GDM1 (cell line): Measurements from ENCODE around the gene ZNF132.
"Not testable (repeated sequence)": the region's sequence is repeated elsewhere in the genome, so short reads cannot be mapped to it uniquely, and the experiment has no call there.

Experiments
- DNase-seq: peaks from one replicate; lab custom pipeline; 2025; lab: John Stamatoyannopoulos, UW

Gene ZNF132

DNA sequence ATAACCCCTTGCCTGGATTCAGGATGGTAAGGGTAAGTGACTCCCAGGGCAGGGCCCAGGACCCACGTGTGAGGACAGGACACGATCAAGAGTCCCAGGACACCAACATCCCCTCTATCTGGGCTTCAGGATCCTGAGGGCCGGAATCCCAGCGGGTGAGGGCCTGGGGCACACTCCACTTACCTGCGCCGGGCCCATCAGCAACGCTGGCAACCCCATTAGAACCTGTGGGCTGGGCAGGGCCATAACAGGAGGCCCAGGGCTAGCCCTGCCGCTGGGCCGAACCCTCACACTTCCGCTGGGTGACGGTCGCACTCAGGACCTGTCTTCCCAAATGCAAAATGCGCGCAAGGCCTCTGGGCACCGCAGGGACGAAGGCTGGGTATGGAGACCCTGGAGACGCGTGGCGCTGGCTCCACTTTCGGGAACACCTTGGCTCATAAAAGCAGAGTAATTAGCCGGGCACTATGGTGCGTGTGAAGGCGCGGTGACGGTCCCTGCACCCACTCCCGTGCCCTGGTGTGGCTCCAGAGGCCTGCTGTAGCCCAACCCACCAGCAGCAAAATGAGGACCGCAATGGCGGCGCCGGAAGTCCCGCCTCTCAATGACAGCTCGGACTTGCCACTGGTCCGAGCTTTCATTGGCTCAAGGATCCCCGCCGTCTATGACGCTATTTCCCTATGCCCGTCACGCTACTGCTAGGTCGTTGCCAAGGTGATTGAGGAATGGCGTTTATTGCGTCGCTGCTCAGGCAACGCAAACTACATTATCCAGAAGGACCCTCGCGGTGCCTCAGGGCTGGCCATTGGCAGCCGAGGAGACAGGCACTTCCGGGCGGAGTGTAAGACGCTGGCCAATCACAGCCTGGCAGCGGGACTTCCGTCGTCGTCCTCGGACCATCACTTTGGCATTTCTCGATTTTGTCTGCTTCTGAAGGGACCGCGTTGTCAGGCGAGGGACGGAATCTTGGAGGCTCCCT, at the start of gene ZNF132:
TSS of gene ZNF132 (minus strand) at position 578 of the 979 bp plus-strand sequence. CDS start at position 246, 332 bp downstream.
- no peak for DNase-seq

DNA sequence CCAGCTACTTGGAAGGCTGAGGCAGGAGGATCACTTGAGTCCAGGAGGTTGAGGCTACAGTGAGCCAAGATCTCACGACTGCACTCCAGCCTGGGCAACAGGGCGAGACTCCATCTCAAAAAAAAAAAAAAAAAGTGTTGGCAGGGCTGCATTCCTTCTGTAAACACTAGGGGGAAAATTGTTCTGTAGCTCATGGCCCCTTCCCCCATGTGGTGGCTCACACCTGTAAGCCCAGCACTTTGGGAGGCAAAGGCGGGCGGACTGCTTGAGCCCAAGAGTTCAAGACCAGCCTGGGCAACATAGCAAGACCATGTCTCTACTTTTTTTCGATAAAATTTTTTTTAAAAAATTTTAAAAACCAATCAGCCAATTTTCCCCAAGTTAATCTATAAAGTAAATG, 44.4 kb upstream of the ZNF132 start:
- not testable (repeated sequence) for DNase-seq

DNA sequence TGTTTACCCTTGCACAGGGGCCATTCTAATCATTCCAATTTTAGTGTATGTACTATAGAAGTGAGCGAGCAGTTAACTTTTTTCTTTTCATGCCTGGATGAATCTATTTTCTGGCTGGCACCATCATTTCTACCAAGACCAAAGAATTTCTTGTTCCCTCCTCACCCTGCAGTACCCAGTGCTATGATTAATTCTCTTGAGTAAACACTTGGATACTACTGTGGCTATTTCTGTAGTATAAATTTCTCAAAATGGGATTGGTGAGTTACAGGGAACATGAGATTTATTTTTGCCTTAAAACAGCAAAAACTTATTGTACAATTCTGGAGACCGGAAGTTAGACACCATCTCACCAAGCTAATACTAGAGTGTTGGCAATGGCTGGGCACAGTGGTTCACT, 43.8 kb upstream of the ZNF132 start:
- DNase-seq = no peak

DNA sequence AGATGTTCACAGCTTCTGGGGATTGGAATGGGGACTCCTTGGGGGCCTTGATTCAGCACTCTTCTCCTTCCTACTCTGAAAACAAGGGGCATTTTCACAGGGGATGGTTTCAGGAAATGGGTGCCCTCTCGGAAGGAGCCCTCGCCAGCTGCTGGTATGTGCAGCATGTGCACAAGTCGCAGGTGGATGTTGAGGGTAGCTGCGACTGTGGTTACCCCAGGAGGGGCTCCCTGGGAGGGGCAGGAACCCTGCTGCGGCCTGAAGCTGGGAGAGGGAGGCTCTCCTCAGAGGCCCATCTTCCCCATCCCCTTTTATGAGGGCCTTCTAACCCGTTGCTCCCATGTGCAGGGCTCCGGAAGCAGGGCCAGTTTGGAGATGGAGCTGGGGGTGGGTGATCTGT, 42.4 kb upstream of the ZNF132 start:
- DNase-seq = no peak

DNA sequence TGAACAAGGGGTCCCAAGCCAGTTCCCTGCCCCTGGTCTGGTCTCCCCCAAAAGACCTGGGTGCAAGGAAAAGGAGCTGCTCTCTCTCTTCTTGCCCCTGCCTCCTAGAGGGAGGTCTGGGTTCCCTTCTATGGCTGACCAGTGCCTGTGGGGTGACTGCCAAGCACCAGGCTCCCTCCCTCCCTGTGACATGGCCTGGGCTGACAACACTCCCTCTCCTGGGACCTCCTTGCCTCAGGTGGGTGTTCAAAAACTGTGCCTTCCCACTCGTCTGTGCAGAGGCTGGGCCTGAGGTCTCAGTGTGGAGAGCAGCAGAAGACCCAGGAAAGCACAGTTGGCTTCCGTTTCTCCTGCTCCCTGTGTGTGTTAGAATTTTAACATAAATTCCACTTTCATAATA, 40.9 kb upstream of the ZNF132 start:
- DNase-seq = no peak

DNA sequence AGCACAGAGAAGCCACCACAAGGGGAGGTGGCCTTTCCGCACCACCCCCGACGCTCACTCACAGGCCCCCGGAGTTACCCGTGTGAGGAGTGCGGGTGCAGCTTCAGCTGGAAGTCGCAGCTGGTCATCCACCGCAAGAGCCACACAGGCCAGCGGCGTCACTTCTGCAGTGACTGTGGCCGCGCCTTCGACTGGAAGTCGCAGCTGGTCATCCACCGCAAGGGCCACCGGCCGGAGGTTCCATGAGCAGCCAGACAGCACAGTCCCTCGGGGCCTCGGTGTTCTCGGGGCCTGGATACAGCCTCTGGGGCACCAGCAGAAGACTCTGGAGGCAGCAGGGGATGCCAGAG, 40.5 kb upstream of the ZNF132 start:
- DNase-seq = no peak

DNA sequence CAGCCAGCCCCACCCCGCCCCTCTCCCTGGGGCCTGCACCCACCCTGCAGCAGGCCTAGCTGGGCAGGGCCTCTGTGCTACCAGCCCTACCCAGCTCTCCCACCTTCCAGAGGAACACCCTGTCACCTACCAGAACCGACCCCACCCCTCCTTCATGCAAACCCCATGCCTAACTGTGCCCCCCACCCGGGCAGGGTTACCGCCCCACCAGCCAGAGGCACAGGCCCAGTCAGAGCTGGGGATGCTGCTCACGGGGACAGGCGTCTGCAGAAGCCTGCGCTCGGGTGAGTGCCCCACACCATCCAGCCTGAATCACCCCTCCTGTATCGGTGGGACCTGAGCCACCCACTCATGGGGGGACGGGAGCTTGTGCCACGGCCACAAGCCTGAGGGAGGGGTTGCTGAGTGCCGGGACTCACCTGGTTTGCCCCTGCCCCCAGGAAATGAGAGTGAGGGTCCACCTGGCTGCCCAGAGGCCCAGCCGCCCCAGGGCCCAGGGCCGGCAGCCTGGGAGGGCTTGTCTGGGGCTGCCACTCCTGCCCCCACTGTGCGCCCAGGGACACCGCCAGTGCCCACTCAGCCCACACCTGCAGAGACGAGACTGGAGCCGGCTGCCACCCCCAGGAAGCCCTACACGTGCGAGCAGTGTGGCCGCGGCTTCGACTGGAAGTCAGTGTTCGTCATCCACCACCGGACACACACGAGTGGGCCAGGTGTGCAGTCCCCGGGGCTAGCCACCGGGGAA, 40.0 kb upstream of the ZNF132 start:
- no peak for DNase-seq

DNA sequence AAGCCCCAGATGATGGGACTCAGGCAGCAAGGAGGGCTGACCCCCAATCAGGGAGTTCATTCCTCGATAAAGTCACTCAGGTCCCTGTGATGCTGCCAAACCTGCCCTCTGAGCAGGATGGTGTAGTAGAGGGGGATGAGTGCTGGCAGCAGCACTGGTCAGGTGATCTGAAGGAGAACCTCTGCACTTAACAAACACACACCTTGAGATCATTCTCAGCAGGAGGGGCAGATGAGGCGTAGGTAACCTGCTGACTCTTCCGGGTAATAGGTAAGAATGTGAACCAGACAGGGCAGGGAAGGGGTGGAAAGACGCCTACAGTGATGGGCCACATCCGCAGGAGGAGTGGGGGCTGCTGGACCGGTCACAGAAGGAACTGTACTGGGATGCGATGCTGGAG, 39.4 kb upstream of the ZNF132 start:
- DNase-seq = no peak

DNA sequence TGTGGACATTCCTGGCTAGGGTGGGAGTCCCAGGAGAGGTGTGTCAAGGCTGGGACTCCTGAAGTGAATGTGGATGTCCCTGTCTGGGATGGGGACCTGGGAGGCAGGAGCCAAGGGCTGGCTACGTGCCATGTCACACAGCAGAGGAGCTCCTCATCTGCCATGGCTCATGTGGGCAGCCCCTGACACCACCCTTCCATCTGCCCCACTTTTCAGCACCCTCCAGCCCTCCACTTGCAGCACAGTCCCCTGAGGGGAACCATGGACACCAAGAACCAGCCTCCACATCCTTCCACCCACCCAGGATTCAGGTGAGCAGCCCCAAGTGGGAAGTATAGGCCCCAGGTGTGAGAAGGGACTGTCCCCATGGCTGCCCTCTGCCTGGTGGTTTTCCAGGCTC, 37.9 kb upstream of the ZNF132 start:
- no peak for DNase-seq

DNA sequence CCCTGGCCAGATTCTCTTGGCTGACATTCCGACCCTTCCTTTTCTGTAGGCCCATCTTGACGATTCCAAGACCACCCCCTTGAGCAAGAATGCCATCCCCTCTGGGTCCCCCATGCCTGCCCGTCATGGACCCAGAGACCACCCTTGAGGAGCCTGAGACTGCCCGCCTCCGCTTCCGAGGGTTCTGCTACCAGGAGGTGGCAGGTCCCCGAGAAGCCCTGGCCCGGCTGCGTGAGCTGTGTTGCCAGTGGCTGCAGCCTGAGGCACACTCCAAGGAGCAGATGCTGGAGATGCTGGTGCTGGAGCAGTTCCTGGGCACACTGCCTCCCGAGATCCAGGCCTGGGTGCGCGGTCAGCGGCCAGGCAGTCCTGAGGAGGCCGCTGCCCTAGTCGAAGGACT, 37.2 kb upstream of the ZNF132 start:
- no peak for DNase-seq

DNA sequence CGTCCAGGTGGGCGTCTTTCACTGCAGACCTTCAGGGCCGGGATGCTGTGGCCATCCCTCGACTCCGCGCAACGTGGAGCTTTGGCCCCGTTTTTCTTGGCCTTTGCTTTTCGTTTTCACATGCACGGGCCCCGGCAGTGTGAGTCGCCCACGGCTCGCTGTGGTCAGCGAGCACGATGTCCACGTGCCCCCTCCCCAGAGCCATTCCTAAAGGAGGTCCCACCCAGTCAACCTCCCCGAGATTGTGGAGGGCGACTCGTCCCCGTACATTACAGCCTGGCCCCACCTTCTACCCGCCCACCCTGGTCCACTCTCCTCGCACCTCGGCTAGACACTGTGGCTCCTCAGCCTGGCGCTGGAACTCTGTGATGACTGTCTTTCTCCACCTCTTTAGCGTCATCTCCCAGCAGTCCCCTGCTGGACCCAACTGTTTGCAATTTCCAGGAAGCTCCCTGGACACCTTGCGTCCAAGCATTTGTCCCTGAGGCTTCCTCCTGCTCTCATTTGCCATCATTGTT, 36.6 kb upstream of the ZNF132 start:
- no peak for DNase-seq

DNA sequence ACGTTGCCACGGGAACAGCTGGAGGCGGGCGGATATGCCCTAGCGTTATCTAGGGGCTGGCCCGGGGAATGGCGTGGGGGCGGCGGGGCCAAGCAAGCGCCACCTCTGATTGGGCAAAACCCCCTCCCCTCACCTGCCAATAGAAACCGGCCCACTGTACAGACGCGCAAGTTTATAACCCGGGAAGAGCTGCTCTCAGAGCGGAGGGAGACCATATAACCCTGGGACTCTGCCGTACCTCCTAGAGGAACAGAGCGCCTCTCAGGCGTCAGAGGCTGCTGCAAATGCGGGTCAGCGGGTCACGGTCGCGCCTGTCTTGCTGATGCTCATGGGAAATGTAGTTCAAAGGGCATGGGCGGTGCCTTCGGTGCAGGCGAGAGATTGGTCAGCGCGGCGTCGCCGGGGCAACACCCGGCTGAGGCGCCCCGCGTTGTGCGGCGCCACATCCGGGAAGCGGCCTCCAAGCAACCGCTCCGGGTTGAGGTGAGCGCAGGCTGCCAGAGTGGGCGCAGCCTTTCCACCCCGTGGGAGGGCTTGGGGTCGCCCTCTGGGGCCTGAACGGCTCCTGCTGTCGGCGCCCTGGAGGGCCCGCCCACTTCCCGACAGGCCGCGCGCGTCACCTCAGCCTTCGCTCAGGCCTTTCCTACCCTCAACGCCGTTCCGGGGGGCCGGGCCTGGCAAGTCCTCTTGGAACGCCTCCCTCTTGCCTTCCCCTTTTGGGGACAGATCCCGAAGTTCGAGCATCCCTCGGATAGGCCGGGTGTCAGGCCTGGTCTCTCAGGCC, 36.0 kb upstream of the ZNF132 start, which contains the start of gene ZNF446:
TSS of gene ZNF446 (plus strand) at position 639 of the 784 bp plus-strand sequence. CDS start 867 bp downstream, outside the sequence.
- peak; percentile 95 for DNase-seq

DNA sequence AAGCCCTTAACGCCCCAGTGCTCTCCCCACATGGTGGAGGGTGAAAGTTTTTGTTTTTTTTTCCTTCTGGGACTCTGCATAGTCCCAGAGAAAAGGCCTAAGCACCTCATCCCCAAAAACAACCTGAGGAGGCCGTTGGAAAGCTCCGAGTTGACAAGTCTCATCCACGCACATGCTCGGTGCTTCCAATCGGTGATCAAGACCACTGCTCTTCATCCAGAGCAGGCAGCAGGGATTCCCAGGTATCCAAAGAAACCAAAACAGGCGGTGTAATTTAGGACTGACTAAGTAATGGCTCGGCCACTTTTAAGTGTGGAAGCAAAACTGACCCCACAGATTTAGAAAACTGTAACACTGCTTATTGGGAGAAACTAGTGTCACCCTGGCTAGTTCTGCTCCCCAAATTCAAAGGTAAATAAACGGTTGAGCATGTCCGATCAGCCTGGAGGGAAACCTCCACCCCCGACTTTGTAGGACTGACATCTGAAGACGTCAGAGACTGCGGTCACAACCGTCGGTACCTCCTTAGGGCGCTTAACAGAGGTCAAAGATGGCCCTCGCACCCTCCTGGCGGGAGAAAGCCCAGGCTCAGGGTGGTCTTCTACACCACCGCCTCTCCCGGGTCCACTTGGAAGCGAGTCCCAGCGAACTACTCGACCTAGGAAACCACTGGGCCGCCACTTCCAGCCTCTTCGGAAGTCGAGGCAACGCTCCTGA, 35.2 kb upstream of the ZNF132 start:
- no peak for DNase-seq

DNA sequence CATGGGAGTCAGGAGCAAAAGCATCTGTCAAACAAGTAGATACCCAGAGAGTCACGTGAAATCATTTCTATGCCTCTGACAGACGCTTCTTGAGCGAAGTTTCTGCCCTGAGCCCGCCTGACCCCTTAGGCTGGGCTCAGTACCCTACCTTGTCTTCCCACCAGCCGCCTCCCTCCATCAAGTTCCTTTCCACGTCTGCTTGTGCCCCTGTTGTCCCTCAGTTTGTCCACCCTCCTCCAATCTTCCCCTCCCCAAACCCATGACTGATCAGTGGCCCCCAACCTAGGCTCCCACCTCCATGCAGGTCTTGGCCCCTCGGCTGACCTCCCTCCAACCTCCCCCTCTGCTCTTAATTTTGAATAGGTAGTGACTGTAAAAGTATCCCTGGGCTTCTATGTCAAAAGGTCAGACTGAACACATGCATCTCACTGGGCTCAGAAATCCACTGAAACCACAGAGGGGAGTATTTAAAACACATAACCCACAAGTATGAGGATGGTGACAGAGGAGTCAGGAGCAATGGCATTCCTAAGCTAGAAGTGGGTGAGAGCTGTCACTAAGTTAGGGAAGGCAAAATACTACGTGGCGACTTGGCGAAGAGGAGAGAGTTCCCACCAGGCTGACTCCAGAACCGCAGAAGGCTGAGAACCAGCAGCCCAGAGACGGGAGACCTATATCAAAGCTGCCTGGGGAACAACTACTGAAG, 34.5 kb upstream of the ZNF132 start:
- DNase-seq = no peak

DNA sequence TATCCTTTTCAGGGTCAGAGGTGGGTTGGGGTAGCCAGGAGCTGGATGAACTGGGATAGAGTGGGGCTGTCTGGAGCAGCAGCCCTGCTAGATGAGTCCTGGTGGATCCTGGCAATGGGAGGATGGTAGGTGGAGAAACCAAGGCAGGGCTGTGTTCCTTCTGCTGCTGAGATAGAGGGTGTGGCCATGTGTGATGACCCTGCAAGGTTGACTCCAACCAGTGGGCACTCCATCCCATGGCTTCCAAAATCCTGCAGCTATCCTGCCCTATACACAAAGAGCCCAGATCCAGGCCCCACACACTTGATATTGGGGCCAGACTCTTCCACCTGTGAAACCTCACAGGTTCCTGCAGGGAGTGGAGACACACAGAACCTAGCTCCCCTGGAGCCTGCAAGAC, 33.8 kb upstream of the ZNF132 start:
- no peak for DNase-seq

DNA sequence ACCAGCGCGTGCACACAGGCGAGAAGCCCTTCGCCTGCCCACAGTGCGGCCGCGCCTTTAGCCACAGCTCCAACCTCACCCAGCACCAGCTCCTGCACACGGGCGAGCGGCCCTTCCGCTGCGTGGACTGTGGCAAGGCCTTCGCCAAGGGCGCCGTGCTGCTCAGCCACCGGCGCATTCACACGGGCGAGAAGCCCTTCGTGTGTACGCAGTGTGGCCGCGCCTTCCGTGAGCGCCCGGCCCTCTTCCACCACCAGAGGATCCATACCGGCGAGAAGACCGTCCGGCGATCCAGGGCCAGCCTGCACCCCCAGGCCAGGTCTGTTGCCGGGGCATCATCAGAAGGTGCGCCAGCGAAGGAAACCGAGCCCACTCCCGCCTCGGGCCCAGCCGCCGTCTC, 31.8 kb upstream of the ZNF132 start:
- no peak for DNase-seq

DNA sequence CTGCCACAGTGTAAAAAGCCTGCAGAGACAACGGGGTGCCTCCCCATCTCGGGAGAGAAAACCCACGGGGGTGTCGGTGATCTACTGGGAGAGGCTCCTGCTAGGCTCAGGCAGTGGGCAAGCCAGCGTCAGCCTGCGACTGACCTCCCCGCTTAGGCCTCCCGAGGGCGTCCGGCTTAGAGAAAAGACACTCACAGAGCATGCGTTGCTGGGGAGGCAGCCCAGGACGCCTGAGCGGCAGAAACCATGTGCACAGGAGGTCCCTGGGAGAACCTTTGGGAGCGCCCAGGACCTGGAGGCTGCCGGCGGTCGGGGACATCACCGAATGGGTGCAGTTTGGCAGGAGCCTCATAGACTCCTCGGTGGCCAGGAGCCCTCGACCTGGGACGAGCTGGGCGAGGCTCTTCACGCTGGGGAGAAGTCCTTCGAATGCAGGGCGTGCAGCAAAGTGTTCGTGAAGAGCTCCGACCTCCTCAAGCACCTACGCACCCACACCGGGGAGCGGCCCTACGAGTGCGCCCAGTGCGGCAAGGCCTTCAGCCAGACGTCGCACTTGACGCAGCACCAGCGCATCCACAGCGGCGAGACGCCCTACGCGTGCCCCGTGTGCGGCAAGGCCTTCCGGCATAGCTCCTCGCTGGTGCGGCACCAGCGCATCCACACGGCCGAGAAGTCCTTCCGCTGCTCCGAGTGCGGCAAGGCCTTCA, 31.0 kb upstream of the ZNF132 start:
- DNase-seq = not testable (repeated sequence)

DNA sequence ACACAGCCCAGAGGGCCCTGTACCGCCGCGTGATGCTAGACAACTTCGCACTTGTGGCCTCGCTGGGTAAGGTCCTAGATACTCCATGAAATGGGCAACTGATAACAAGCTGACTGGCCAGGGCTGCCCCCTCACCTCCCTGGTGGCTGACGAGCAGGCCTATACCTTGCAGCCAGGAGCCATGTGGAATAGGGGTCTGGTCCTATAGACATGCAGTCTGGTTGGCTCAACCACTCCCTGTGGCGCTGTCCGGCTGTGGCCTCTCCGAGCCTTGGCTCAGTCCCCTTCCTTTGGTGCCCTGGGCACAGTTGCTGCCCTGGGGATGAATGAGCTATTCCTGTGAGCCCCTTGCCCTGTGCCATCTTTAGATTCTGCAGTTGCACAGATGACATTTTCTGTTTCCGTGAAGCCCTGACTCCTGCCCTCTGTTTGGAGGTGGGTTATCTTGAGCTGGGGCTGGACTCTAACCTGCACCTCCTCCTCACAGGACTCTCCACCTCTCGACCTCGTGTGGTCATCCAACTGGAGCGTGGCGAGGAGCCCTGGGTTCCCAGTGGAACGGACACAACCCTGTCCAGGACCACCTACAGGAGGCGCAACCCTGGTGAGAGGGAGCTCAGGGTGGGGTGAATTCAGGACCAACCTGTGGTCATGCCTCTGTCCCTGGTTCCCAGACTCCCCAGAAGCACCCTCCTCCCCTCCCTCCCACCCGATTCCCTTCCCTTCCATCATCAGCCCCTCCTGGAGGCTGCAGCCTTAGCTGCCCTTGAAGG, 29.5 kb upstream of the ZNF132 start:
- DNase-seq = no peak

DNA sequence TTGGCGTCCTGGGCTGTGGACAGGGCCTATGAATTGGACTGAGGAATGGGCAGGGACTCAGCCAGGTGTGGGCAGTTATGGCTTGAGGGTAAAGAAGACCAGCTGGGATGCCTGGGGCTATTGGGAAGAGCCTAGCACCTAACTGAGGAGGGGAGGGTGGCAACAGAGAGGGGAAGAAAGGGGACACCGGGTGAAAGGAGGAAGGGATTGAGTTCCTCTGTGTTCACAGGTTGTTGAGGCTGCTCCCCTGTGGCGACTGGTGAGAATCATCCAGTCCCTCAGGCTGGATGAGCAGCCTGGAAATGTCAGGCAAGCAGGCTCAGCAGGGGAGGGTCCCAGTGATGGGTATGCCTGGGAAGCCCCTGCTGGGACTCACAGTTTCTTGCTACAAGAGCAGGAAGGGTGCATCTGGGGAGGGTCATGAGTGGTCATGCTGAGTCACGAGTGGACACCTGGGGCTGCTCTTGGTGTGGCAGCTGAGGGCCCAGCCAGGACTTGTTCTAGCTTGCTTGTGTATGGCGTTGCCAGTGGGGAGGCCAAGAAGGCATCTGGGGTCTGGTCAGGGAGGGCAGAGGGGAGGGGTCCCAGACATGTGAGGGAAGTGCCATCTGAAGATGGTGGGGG, 28.4 kb upstream of the ZNF132 start:
- DNase-seq = no peak
